Transverse colon (tissue), 4 donors: ENCODE data around the gene MRM2. TPM values are rescaled to one million over a fixed set of nuclear protein-coding genes. Genes with fewer than 3 reads are reported as not detected.

Experiments
- DNase-seq: peaks from one replicate; pipeline ENCODE4 v3.0.0-alpha.2; 2019
- H3K27ac ChIP-seq, 4 donors: fragments of 200-600 bp; sonication (generic); 2 replicates each; pipeline ENCODE4 v1.5.1; 2016 to 2018; ENCODE audit warnings: inconsistent platforms in 4 of 4
- H3K27me3 ChIP-seq: fragments of 200-600 bp; sonication (generic); 2 replicates; pipeline ENCODE4 v1.5.1; 2017; ENCODE audit warnings: inconsistent platforms
- H3K36me3 ChIP-seq, 4 donors: fragments of 200-600 bp; sonication (generic); 2 replicates each; pipeline ENCODE4 v1.5.1; 2017 to 2019; ENCODE audit warnings: inconsistent platforms in 4 of 4
- H3K4me1 ChIP-seq, 4 donors: fragments of 200-600 bp; sonication (generic); 2 replicates each; pipeline ENCODE4 v1.5.1; 2017 to 2020; ENCODE audit warnings: inconsistent platforms in 4 of 4
- H3K4me3 ChIP-seq, 4 donors: fragments of 200-600 bp; sonication (generic); 1 replicate in 1 of 4; 2 replicates in 3 of 4; pipeline versions ENCODE4 v1.5.1 to v1.6.1; 2017 to 2019; ENCODE audit warnings: inconsistent platforms in 4 of 4
- H3K9me3 ChIP-seq, 2 donors: fragments of 200-600 bp; sonication (generic); 2 replicates each; pipeline ENCODE4 v1.5.1; 2017 to 2019; ENCODE audit warnings: inconsistent platforms in 2 of 2
- EP300 ChIP-seq: sonication (generic); formaldehyde crosslinking; IDR thresholded peaks from one replicate; pipeline ENCODE4 v1.6.1; 2017; ENCODE audit warnings: antibody characterized with exemption, low read depth
- POLR2A ChIP-seq: fragments of 450-650 bp; IDR thresholded peaks from one replicate; pipeline ENCODE4 v1.6.1; 2016; ENCODE audit warnings: antibody characterized with exemption, mild to moderate bottlenecking, moderate library complexity
- POLR2AphosphoS5 ChIP-seq, 3 donors: sonication (generic); formaldehyde crosslinking; IDR thresholded peaks; one replicate each; pipeline ENCODE4 v1.6.1; 2016; ENCODE audit warnings: antibody characterized with exemption in 3 of 3
- WGBS, 2 donors: methylation state at CpG; one replicate each; pipeline ENCODE4 v1.1.5; 2018; ENCODE audit warnings: low coverage in 1 of 2; 5-methylcytosine and 5-hydroxymethylcytosine counted together
- in situ Hi-C, 4 donors: fragments of 200-750 bp; cut with MboI; loops; one replicate each; pipeline versions ENCODE4 v1.15.0 to v1.15.1; 2017; ENCODE audit warnings: low sequenced_read_pairs in 3 of 4, low pct_ligation_motif_present in 1 of 4, low pct_unique_long_range_greater_than_20kb in 1 of 4
- intact Hi-C: fragments of 100-400 bp; cut with DNase I; formaldehyde crosslinking; loops from one replicate; pipeline ENCODE4 v1.15.1; 2023; ENCODE audit warnings: low total_unique reads
- total RNA-seq, 4 donors: library from RNA; depleted of rRNA; stranded (reverse); fragments of >200 nt; gene quantifications; one replicate each; pipeline ENCODE4 v1.1.0, GENCODE V29; 2016
- TF ChIP-seq, protein P1 (sequence below), 5 experiments: fragments of 200-600 bp in 3 of 5; fragments of 450-650 bp in 2 of 5; sonication (generic) in 3 of 5; IDR thresholded peaks; 1 replicate in 2 of 5; 2 replicates in 3 of 5; pipeline ENCODE4 v1.5.1; 2016 to 2017; ENCODE audit warnings: antibody characterized with exemption in 5 of 5, inconsistent platforms in 3 of 5, mild to moderate bottlenecking in 2 of 5, moderate library complexity in 1 of 5

The MRM2 gene
- total RNA-seq, 4 donors from 2014 or later: 2.2 to 15.3 (median 12.7) TPM

DNA sequence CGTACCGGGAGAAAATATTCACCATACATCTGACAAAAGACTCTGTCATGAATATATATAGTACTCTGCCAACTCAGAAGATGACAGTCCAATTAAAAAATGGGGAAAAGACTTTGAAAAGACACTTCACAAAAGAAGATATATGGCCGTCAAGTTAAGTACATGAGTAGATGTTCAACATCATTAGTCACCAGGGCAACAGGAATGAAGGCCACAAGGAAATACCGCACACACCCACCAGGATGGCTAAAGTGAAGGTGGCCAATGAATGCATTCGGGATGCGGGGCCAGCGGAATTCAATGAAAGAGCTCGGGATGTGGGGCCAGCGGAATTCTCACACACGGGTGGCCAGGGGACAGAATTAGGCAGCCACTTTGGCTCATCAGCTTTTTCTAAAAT, 51.5 kb downstream of the MRM2 start:
- H3K9me3 ChIP-seq: peaks cover 5% of the 10 kb centered on the region in 2 donors
- peaks cover 0 to 4% (median 0%) of the 10 kb centered on the region in 4 donors for H3K36me3 ChIP-seq
- in situ Hi-C loops (no loop called here), intact Hi-C loops (no loop called here)
- H3K4me3 ChIP-seq: no peak overlapping the region
- no peaks in the 10 kb centered on the region for H3K4me1 ChIP-seq
- no peak for DNase-seq
- 94 to 100% methylated on average over 3 to 10 of the region's 10 CpGs for WGBS, 2 donors
- no peak overlapping the region for H3K27ac ChIP-seq
- H3K27me3 ChIP-seq: no peaks in the 10 kb centered on the region
- TF ChIP-seq, protein P1, sequence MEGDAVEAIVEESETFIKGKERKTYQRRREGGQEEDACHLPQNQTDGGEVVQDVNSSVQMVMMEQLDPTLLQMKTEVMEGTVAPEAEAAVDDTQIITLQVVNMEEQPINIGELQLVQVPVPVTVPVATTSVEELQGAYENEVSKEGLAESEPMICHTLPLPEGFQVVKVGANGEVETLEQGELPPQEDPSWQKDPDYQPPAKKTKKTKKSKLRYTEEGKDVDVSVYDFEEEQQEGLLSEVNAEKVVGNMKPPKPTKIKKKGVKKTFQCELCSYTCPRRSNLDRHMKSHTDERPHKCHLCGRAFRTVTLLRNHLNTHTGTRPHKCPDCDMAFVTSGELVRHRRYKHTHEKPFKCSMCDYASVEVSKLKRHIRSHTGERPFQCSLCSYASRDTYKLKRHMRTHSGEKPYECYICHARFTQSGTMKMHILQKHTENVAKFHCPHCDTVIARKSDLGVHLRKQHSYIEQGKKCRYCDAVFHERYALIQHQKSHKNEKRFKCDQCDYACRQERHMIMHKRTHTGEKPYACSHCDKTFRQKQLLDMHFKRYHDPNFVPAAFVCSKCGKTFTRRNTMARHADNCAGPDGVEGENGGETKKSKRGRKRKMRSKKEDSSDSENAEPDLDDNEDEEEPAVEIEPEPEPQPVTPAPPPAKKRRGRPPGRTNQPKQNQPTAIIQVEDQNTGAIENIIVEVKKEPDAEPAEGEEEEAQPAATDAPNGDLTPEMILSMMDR (IDR thresholded peaks at IDR 0.05): no peak
- TF ChIP-seq EP300 (no peak), POLR2A (no peak), POLR2AphosphoS5 (IDR thresholded peaks at IDR 0.05) (no peak)

DNA sequence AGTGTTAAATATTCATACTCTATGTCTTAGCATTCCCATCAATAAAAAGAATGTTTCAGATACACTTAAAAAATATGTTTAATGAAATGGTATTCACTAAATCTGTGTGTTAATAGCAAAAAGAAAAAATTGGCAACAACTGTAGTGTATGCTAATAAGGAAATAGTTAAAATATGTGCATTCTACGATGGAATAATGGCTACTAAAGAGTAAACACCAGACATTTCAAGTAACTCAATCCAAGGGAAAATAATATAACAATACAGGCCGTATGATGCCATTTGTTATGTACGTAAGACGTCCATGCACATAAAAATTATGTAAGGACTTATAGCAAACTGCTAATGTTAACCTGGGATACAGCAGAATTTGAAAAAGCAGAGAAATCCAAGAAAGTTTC, 55.8 kb downstream of the MRM2 start:
- intact Hi-C loops: no loop called here

DNA sequence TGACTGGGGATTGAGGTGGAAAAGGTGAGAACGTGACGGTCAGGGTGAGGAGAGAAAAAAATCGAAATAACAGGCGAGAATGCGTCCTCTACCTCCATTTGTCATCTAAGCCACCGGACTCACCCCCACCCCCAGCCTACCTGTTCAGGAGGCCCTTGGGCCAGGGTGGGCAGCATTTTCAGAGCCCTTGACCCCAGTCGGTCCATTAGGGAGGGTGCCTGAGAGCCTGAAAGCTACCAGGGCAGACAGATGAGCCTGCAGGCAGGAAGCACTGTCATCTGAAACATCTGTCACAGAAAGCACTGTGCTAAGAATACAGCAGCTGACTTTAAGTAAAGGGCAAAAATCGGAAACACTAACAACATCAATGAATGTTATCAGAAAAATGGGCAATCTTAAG, 56.3 kb downstream of the MRM2 start:
- in situ Hi-C loops: no loop called here
- Histone ChIP-seq H3K27ac (no peak overlapping the region), H3K4me1 (no peaks in the 10 kb centered on the region), H3K27me3 (no peaks in the 10 kb centered on the region), H3K4me3 (no peak overlapping the region), H3K36me3 (no peaks in the 10 kb centered on the region), H3K9me3 (peaks cover 5% of the 10 kb centered on the region in 2 donors)
- 92 to 93% methylated on average over 7 to 8 of the region's 8 CpGs for WGBS, 2 donors
- TF ChIP-seq POLR2AphosphoS5 (IDR thresholded peaks at IDR 0.05) (no peak), EP300 (no peak), POLR2A (no peak)
- TF ChIP-seq, protein P1 (IDR thresholded peaks at IDR 0.05): no peak
- intact Hi-C loops: no loop called here
- DNase-seq: no peak

More for the DNA sequence above, 55.8 kb downstream of the MRM2 start:
- Histone ChIP-seq H3K9me3 (peaks cover 5% of the 10 kb centered on the region in 2 donors), H3K27me3 (no peaks in the 10 kb centered on the region), H3K4me1 (no peaks in the 10 kb centered on the region), H3K36me3 (no peaks in the 10 kb centered on the region), H3K27ac (no peak overlapping the region), H3K4me3 (no peak overlapping the region)
- WGBS, 2 donors: 67 to 80% methylated on average over 4 of the region's 4 CpGs
- in situ Hi-C loops: no loop called here
- DNase-seq: no peak
- TF ChIP-seq POLR2A (no peak), EP300 (no peak), POLR2AphosphoS5 (IDR thresholded peaks at IDR 0.05) (no peak)
- TF ChIP-seq, protein P1 (IDR thresholded peaks at IDR 0.05): no peak

Other genes with a start within 250 kb of the MRM2 start
- gene MAD1L1, start 9.3 kb downstream of the MRM2 start, total RNA-seq: 10 to 100 TPM in 3 of 4 donors, 1 to 10 TPM in 1; 8.0 to 52.7 (median 26.7) TPM
- 10 to 100 TPM in 1 of 4 donors, 1 to 10 TPM in 2, not detected in 1; 4.2 to 23.6 (median 9.5) TPM for gene NUDT1, start within 50 bp of the MRM2 start, total RNA-seq
- 10 to 100 TPM in 2 of 4 donors, 1 to 10 TPM in 2; 3.8 to 27.3 (median 9.2) TPM for gene SNX8, start 72.2 kb upstream of the MRM2 start, total RNA-seq
- gene EIF3B, start 112.6 kb upstream of the MRM2 start, total RNA-seq: 100 to 1,000 TPM in 1 of 4 donors, 10 to 100 TPM in 3; 75.4 to 201 (median 90.6) TPM
- gene CHST12, start 161.4 kb upstream of the MRM2 start, total RNA-seq: 100 to 1,000 TPM in 1 of 4 donors, 10 to 100 TPM in 2, 1 to 10 TPM in 1; 7.6 to 136 (median 13.6) TPM
- gene GRIFIN, start 234.2 kb upstream of the MRM2 start, total RNA-seq: not detected